Activated CD4-positive, CD25-positive, alpha-beta regulatory T cell treated with anti-CD3 and anti-CD28 coated beads, Interleukin-2, amount 50 U/mL, for 24 hours (primary cell): Measurements from ENCODE around the gene PACS1.
"Not testable (repeated sequence)": the region's sequence is repeated elsewhere in the genome, so short reads cannot be mapped to it uniquely, and the experiment has no call there.

Experiments used
- ATAC-seq, 2 donors: fragments of 150-1000 bp; cut with Tn5 transposase; one replicate each; pipeline ENCODE4 v1.10.0; 2021; ENCODE audit warnings: mild to moderate bottlenecking in 1 of 2, moderate library complexity in 1 of 2

Gene PACS1

DNA sequence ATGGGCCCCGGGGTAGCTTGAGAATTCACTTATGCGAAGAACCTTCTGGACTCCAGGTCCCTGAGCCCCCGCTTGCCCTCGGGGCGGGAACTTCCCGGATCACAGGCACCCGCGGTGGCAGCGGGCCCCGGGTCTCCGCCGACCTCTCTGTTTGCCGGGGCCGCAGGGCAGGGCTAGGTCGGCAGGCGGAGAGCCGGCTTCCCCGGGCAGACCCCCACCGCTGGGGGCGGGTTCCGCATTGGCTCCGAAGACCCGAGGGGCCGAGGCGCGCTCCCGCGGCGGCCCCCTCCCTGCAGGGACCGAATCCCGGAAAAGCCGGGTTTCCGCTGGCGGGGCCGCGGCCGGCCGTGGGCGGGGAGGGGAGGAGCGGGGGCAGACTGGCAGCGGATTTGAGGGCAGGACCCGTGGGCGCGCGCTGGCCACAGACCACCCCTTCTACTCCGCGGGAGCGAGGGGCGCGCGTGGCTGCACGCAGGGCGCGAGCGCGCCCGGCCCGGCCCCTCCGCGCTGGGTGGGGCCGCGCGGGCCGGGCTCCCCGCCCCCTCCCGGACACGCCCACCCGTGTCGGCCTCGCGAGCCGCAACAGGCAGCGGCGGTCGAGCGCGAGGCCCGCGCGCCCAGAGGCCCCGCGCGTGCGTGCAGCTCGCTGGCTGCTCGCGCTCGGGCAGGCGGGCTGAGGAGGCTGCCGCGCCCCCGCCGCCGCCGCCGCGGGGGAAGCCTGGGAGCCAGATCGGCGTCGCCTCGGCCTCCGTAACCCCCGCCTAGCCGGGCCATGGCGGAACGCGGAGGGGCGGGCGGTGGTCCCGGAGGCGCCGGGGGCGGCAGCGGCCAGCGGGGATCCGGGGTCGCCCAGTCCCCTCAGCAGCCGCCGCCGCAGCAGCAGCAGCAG is at the start of gene PACS1:
Gene PACS1 (plus strand): TSS at position 558 of the 889 bp plus-strand sequence. CDS start 215 bp downstream, at position 773.
- ATAC-seq = peak; percentile 70 to 71

DNA sequence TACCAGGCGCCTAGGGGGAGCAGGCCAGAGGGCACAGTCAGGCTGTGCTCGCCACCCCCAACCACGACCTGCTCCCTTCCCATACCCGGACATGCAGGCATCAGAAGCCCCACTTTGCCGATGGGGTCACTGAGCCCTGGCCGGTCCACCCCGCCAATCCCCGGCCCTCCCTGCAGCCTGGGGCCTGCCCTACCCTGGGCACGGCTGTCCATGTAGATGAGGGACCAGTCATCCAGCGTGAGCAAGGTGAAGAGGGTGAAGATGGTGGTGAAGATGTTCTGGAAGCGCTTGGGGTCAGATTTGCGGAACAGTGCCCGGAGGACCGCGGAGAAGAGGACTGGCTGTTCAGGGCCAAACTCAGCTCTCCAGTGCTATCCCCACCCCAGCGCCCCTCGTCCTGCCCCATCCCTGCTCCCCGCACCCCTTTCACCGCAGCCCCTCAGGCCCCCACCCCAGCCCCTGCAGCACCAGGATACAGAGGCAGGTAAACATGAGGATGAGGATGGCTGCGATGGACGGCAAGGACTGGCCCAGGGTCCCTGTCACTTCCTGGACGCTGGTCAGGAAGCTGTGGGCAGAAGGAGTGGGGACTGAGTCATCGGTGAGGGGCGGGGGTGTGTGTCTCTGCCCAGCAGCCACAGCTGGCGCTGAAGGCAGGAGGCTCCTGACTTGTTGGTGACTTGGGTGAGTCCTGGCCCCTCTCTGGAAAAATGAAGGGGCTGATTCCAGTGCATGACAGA is 49.3 kb upstream of the PACS1 start:
- peak in 1 of 2 donors; percentile 41 for ATAC-seq

DNA sequence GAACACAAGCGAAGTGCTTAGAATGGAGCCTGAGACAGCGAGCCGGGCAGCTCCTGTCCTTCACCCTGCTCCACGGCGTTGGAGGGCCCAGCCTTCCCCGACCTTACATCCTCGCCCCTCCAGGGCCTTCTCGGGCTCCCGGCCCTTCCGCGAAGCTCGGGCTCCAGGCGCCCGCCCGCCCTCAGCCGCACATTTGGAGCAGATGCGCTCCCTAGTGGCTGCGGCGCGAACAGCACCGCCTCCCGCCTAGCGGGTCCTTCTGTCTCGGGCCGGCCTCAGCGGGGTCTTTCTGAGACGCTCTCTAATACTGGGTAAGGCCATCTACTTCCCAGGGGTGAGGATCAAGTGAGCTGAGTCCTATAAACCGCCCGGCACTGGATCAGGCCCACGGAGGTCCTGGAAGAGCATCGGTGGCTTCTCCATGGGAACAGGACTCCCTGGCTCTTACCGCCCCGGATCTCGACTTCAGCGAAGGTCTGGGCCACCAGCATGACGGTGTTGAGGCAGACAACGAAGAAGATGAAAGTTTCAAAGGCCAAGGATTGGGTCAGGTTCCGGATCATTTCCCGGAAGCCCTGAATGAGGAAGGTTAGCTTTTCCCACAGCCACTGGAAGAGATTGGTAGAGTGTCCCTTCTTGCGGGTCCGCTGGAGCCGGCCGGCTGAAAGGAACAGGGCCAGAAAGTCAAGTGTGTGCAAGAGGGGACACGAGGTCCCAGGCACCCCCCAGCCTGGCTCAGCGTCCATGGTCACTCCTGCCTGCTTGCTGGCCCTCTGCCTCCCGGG is 47.5 kb upstream of the PACS1 start:
- ATAC-seq = peak; percentile 87 to 88

DNA sequence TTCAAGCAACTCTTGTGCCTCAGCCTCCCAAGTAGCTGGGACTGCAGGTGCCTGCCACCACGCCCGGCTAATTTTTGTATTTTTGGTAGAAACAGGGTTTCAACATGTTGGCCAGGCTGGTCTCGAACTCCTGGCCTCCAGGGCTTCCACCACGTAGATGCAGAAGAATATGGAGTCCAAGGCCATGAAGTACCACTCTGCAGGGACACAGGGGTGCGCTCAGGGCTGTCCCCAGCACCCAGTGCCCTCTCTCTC is 47.0 kb upstream of the PACS1 start:
- ATAC-seq = not testable (repeated sequence)

DNA sequence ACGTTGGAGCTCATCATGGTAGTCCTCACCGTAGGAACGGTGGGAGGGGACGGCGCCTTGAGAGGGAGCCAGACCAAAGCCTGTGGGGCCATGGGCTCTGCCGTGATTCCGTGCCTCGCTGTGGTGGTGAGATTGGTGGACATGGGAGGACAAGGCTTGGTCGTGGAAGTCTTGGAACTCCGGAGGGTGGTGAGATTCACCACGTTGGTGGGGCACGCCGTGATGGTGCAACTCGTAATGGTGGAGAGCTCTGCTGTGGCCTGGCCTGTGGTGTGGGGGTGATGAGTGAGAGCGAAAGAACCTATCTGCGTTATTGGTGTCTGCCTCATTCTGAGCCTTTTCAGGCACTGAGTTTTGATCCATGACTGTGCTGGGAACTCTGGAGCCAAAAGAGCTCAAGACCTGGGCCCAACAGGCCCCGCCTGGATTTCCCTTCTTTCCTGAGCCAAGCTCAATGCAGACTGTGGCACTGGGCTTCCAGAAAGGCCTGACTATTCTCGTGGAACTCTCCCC is 44.0 kb upstream of the PACS1 start, which contains the start of gene CATSPER1:
Gene CATSPER1 (minus strand): TSS at position 463 of the 513 bp plus-strand sequence. CDS start 100 bp downstream, at position 363.
- ATAC-seq = no peak

DNA sequence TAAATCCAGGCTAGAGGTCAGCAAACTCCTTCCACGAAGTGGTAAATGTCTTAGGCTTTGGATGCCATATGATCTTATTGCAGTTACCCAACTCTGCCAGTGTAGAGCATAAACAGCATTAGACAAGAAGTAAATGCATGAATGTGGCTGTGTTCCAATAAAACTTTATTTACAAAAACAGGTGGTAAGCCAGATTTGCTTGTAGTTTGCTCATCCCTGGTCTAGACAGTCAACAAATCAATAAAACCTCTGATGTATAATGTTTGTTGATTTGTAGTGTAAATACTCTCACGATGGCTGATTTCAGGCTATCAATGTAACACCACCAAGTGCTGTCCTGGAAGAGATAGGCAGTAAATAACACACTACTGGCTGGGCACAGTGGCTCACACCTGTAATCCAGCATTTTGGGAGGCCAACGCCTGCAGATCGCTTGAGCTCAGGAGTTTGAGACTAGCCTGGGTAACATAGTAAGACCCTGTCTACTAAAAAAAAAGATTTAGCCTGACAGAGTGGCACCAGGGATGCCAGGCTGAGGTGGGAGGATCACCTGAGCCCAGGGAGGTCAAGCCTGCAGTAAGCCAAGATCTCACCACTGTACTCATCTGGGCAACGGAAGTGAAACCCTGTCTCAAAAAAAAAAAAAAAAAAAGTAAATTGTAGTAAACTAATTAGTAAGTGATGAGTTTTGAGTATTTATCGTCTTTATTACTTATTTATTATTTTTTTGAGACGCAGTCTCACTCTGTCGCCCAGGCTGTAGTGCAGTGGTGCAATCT is 36.9 kb upstream of the PACS1 start:
- no peak for ATAC-seq

DNA sequence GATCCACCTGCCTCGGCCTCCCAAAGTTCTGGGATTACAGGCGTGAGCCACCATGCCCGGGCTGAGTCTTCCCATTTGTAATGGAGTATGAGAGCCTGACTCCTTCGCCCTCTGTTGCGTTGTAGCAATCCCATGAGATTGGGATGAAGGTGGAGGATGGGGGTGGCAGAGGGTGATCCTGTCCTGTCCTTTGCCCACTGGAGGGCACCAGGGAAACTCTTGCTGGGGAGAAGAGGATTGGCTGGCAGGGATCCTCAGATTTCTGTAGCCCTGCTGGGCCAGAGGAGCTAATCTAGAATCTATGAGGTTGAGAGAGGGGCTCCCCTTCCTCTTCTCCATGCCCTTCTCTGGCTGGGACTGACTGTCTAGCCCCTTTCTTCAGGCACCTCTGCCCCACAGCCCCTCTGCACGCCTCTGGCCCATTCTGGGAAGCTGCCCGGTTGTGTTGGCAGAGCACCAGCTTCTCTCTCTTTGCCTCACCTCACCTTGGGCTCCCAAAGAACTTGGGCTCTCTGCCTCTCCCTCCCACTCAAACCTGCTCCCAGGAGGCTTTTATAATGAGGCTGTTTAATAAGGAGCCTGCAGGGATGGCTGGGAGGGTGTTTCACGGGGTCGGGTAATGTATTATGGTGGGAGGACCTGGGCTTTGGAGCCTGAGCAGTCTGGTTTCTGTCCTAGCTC is 34.3 kb upstream of the PACS1 start:
- ATAC-seq = no peak

DNA sequence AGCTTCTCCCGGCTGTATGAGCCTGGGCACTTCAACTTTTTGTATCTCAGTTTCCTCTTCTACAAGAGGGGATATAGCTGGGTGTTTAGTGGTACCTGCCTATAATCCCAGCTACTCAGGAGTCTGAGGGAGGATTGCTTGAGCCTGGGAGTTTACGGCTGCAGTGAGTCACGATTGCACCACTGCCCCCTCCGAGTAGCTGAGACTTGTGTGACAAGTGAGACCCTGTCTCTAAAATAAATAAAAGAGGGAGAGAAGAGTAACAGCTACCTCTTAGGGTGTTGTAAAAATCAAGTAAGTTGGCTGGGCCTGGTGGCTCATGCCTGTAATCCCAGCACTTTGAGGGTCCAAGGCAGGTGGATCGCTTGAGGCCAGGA is 33.8 kb upstream of the PACS1 start:
- ATAC-seq = no peak

DNA sequence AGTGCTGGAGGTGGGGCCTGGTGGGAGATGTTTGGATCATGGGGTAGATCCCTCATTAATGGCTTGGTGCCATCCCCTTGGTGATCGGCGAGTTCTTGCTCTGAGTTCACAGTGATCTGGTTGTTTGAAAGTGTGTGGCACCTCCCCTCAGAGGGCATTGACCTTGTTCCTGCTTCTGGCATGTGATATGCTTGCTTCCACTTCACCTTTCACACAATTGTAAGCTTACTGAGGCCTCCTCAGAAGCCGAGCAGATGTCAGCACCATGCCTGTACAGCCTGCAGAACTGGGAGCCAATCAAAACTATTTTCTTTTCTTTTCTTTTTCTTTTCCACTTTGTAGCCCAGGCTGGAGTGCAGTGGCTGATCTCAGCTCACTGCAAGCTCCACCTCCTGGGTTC is 32.7 kb upstream of the PACS1 start:
- ATAC-seq = no peak

DNA sequence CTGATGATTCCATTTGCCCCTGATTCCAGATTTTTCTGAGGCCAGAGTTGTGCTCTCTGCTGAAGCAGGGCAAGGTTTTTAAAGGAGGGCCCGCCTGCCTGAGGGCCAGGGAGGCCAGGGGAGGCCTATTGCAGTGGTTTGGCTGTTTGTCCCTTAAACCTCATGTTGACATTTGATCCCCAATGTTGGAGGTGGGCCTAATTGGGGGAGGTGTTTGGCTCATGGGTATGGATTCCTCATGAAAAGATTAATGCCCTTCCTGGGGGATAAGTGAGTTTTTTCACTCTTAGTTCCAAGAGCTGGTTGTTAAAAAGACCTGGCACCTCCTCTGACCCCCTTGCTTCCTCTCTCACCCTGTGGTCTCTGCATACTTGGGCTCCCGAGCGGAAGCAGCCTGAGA is 30.3 kb upstream of the PACS1 start:
- ATAC-seq = no peak

DNA sequence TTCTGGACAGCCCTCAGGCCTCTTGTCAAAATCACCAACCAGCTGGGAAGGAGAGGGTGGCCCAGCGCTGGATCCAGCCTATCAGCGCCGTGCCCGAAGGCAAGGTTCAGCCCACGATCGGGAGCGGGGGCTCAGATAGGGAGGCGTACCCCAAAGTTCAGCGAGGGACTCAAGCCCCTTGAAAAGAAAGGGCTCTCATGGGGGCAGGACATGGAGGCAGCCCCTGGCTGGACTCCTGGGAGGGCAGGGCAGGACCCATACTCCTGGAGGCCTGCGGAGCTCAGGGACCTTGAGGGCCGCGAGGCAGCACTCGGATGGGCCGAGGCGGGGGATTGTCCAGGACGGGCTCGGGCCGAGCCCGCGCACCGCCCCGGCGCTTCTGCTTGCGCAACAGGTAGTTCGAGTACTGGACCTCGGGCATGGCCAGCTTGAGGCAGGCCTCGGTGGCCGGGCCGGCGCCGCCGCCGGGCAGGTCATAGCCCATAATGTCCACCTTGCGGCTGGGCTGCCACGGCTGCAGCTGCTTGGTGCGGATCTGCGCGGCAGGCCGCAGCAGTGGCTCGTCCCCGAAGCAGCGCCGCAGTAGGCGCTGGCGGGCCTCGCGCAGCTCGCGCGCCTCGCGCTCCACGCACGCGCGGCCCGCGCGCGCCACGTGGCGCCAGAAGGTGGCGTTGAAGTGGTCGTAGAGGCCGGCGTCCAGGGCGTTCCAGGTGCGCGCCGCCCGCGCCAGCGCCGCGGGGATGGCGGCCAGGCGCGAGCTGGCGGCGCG is 27.7 kb upstream of the PACS1 start:
- no peak for ATAC-seq

DNA sequence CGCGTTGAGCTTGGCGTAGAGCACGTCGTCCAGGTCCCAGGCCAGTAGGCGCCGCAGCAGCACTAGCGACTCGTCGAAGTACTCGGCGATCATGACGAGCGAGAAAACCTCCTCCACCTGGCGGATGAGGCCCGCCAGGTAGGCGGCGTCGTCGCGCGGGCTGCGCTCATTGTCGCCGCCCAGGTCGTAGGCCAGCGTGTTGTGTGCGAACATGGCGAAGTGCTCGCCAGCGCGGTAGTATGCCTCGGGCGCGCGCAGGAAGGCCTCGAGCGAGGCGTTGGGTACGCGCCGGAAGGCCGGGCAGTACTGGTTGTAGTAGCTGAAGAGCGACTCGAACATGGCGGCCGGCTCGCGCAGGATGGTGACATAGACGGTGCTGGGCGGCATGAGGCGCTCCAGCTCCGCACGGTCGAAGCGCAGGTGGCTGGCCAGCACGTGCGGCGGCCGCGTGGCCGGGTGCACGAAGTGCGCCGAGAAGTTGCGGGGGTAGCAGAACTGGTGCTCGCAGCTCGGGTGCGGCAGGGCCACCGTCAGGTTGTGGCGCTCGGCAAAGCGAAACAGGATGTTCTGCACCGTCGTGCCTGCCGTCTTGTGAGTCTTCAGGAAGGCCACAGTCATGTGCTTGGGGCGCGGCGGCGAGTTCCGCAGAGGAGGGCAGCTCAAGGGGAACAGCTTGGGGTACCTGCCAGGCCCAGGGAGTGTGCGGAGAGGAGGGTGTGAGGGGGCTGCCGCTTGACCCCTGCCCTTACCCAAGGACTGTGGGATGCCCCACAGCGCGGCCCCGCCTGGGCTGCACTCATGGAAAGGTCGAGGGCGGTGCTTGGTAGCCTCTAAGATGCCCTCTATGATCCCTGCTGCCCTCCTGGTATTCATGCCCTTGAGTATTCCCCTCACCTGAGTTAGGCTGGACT is 26.8 kb upstream of the PACS1 start:
- no peak for ATAC-seq

DNA sequence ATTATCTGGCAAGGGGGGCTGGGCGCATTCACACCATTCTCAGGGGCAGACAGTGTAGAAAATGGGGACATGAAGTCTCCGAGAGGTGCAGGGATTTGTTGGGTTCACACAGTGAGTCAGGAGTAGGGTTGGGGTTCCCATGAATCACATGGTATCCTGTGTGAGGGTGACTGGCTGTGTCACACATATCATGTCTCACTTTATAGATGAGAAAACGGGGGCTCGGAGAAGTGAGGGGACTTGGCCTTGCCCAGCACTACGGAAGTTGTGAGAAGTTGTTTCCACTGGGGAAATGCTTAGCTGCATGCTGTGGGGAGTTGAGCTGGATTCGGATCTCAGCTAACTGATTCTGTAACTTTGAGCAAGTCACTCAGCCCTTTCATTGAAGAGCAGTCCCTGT is 25.3 kb upstream of the PACS1 start:
- ATAC-seq = peak; percentile 71 to 80

DNA sequence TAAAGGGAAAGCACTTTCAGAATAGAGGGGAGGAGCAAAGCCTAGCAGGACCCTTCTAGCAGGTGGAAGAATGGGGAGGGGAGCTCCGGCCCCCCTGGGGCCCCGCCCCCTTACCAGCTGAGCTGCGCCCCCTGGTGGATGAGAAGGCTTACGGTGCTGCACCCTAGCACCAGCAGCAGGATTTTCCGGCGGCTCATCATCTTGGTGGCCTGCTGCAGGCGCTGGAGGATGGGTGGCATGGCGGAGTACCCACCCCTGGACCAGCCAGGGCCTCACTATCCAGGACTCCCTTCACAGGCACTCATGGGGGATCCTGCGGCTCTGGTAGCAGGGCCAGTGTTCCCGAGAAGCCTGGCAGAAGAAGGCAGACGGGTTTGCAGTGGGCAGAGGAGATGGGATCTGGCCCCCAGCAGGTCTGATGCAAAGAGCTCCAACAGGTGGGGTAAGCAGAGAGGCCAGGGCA is 24.9 kb upstream of the PACS1 start:
- peak; percentile 87 to 90 for ATAC-seq

DNA sequence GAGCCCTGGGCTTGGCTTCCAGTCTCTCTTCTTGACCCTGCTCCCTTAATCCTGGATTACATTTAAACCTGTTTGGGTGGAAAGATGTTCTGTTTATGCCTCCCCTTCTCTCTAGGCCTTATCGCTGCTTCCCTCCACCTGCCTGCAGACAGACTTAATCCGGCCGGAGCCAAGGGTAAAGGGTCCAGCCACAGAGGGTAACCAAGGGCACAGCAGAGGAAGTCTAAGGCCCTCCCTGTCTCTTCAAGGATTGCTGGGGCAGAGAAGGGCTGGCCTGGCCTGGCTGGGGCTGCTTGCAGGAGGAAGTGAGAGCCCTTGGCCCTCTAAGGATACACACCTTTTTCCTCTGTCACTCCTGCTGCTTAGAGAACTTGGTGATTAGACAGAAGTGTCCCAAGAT is 23.2 kb upstream of the PACS1 start:
- ATAC-seq = no peak

DNA sequence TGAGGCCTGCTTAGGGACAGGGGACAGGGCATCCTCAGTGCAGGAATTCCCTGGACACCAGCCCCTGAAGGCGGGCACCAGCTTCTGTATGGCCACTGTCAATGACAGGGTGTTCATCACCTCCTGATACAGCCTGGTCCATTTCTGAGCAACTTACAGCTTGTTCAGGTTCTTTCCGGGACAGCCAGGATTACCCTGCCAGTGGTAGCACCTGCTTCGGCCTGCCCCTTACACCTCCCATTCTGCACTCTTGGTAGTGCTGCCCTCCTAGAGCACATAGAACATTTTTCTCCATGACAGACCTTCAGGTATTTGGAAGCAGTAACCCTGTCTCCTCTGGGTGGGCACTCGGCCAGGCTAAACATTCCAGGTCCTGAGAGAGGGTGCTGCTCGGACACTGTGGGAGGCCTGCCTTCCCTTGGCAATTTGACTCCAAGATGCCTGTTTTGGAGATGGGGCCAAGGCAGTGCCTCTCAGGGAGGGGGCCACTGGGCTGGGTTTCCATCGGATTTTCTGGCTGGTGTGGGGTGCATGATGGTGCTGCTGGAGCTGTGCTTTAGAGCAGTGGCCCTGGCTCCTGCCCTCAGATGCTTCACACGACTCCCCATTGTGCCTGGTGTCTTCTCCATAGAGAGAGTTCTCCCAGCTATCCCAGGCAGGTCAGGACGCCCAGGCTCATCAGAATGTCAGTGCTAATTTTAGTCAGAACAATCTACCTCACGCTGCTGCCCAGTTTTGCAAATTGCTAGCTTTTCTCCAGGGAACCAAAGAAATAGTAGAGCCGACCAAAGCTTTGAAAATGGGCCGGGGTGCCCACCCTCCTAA is 22.3 kb upstream of the PACS1 start:
- no peak for ATAC-seq

DNA sequence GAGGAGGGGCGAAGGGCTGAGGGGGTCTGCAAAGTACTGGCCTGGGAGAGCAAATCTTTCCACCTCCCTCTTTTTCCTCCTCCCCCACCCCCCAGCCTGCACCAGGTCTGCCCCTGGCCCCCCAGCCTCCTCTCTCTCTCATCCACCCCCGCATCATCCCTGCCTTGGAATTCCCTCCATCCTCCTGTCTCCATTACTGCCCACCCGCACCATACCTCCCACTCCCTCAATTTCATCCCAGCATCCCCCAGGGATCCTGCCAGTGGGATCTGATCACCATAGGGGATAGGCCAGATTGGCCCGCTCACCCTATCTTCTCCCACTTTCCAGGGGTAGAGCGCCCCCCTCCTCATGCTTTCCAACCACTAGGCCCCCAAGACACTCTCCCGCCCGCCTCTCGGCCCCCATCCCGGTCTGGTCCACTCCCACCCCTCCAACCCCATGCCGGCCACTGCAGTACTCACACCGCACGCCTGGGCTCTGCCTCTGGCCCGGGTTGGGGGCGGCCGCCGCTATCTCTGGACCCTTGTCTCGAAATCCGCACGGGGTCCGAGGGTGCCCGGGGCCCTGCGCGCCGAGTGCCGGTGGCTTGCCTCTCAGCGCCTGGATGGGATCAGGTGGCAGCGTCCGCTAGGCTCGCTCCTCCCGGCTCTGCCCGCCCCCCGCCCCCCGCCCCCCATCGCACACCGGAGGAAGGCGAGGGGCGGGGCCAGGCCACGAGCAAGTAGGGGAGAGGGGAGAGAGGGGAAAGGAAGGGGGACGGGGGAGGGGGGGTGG is 21.3 kb upstream of the PACS1 start, which contains the start of gene GAL3ST3:
Gene GAL3ST3 (minus strand): TSS at position 615 of the 777 bp plus-strand sequence. CDS start 3,746 bp downstream, outside the sequence.
- ATAC-seq = no peak
